Colonic mucosa (tissue), 4 donors: ENCODE measurements around the gene PDSS2. TPM values are rescaled to one million over a fixed set of nuclear protein-coding genes. Genes with fewer than 3 reads are reported as not detected.
A peak's percentile ranks its signal among the peaks of the same experiment; 100 is the strongest.

Source experiments
- DNase-seq: peaks from one replicate; pipeline ENCODE4 v3.0.0-alpha.2; 2020
- H3K27ac ChIP-seq: fragments of 200-600 bp; one replicate; pipeline ENCODE4 v1.8.0; 2021
- H3K27me3 ChIP-seq: fragments of 200-600 bp; one replicate; pipeline ENCODE4 v1.8.0; 2021
- H3K36me3 ChIP-seq: fragments of 200-600 bp; one replicate; pipeline ENCODE4 v1.8.0; 2021
- H3K4me1 ChIP-seq: fragments of 200-600 bp; one replicate; pipeline ENCODE4 v1.8.0; 2021; ENCODE audit warnings: mild to moderate bottlenecking
- H3K4me3 ChIP-seq: fragments of 200-600 bp; one replicate; pipeline ENCODE4 v1.8.0; 2021
- H3K9ac ChIP-seq, 2 donors: one replicate each; pipeline ENCODE4 v1.7.0; 2013; ENCODE audit warnings: control low read depth in 2 of 2, low read depth in 2 of 2, low read length in 2 of 2
- H3K9me3 ChIP-seq: fragments of 200-600 bp; one replicate; pipeline ENCODE4 v1.8.0; 2021
- CTCF ChIP-seq: fragments of 200-600 bp; IDR thresholded peaks from one replicate; pipeline ENCODE4 v1.8.0; 2022; ENCODE audit warnings: antibody characterized with exemption, mild to moderate bottlenecking
- intact Hi-C: fragments of 100-400 bp; cut with DNase I; formaldehyde crosslinking; loops from one replicate; pipeline ENCODE4 v1.14.1; 2022
- total RNA-seq, 2 donors: library from RNA; stranded (reverse); fragmentation: NEBNext Ultra II Directional in 1 of 2; extraction: Animal tissue kit (Norgen Biotek cat#: 25700) in 1 of 2; gene quantifications; one replicate each; pipeline ENCODE4 v1.2.1, GENCODE V29; 2021
- donor health status: healthy.
- donor health status: DM: no; HTN: no; CAD: no.
- donor health status: DM: no; HTN: no; CAD: no.

The PDSS2 gene
- total RNA-seq, 2 donors from 2014 or later = 26.3 to 35.7 TPM

DNA sequence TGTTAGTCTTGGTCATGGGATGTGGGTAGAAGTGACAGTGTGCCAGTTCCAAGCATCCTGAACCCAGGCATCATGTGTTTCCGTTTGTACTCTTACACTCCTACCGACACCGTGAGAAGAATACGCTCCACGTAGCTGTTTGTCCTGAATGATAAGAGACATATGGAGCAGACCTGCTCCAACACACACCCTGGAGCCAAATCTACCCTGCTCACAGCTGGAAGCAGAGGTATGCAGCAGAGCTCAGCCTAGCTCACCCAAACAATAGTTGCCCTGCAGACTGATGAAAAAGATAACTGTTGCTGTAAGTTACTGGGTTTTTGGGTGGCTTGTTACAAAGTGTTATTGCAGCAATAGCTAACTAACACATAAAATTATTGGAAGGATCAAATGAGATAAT lies 14.3 kb upstream of the PDSS2 start:
- no peak overlapping the region for H3K27ac ChIP-seq
- TF ChIP-seq CTCF = no peak
- H3K4me3 ChIP-seq = no peak overlapping the region
- H3K9ac ChIP-seq = no peak overlapping the region
- no peaks in the 10 kb centered on the region for H3K4me1 ChIP-seq
- no peaks in the 10 kb centered on the region for H3K9me3 ChIP-seq
- no peaks in the 10 kb centered on the region for H3K27me3 ChIP-seq
- H3K36me3 ChIP-seq = no peaks in the 10 kb centered on the region
- DNase-seq = no peak
- intact Hi-C loops = no loop called here

DNA sequence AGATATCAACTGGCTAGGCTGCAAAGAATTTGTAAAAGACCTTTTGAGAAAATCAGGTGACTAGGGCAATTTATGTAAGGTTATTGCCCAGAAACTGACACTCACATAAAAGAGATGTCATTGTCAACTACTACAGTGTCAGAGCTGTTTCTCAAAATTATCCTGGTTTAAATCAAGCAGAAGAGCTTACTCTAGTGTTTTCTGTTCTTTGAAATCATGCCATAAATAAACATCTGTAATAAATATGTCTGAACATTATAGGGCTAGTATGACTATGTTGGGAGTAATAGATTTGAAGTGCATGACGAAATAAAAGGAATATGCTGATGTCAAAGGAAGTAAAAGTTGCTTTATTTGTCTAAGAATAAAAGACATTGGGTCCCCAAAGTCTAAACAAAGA lies 11.0 kb upstream of the PDSS2 start:
- H3K4me1 ChIP-seq = no peaks in the 10 kb centered on the region
- H3K9ac ChIP-seq = no peak overlapping the region
- intact Hi-C loops = no loop called here
- no peaks in the 10 kb centered on the region for H3K27me3 ChIP-seq
- H3K4me3 ChIP-seq = no peak overlapping the region
- no peaks in the 10 kb centered on the region for H3K36me3 ChIP-seq
- DNase-seq = no peak
- no peaks in the 10 kb centered on the region for H3K9me3 ChIP-seq
- no peak overlapping the region for H3K27ac ChIP-seq
- no peak for TF ChIP-seq CTCF

GRCh38 chr6:107466062-107466461 lies 6.7 kb upstream of the PDSS2 start:
- Histone ChIP-seq H3K36me3 (no peaks in the 10 kb centered on the region), H3K4me1 (no peaks in the 10 kb centered on the region), H3K27ac (no peak overlapping the region), H3K9me3 (no peaks in the 10 kb centered on the region), H3K4me3 (no peak overlapping the region), H3K27me3 (no peaks in the 10 kb centered on the region), H3K9ac (no peak overlapping the region)
- DNase-seq = no peak
- intact Hi-C loops = no loop called here
- TF ChIP-seq CTCF = no peak

DNA sequence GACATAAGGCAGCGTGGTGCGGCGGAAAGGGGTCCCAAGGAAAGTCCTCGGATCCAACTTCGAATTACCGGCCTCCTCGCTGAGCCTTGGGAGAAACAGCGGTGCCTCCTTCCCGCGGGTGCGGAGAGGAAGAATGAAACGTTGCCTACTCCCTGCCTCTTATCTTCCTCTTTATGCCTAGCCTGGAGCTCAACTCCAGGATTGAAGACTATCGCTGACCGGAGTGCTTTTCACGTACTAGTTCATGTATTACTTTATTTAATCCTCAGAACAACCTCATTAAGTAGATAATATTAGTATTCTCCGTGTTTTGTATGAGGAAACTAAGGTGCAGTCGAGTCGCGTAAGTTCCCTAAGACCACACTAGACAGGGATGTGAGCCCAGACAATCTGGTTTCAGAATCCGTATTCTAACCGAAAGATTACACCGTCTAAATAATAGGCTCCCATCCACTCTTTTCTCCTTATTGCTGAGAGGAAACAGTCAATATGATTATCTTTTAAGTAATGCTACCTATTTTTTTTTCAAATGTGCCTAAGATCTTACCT lies 793 bp upstream of the PDSS2 start:
- H3K9me3 ChIP-seq = no peaks in the 10 kb centered on the region
- no peak for TF ChIP-seq CTCF
- H3K4me1 ChIP-seq = no peaks in the 10 kb centered on the region
- peak overlapping the region; percentile 99 for H3K4me3 ChIP-seq
- H3K27ac ChIP-seq = peak overlapping the region; percentile 91
- DNase-seq = no peak
- H3K9ac ChIP-seq = peak overlapping the region; percentile 93 to 98
- H3K36me3 ChIP-seq = no peaks in the 10 kb centered on the region
- H3K27me3 ChIP-seq = no peaks in the 10 kb centered on the region
- intact Hi-C loops = no loop called here

- intact Hi-C loops = no loop called here
- H3K4me3 ChIP-seq = peak overlapping the region; percentile 99
- no peak for TF ChIP-seq CTCF
- no peaks in the 10 kb centered on the region for H3K36me3 ChIP-seq
- no peak for DNase-seq
- peak overlapping the region; percentile 91 for H3K27ac ChIP-seq
- no peaks in the 10 kb centered on the region for H3K9me3 ChIP-seq
- no peaks in the 10 kb centered on the region for H3K4me1 ChIP-seq
- no peaks in the 10 kb centered on the region for H3K27me3 ChIP-seq
- peak overlapping the region; percentile 93 to 98 for H3K9ac ChIP-seq
Measured at GRCh38 chr6:107458672-107459282, 587 bp downstream of the PDSS2 start.
